Subcutaneous abdominal adipose tissue (tissue), 5 donors: ENCODE results near the gene VGLL4.

Experiments used
- H3K27ac ChIP-seq: one replicate; pipeline ENCODE4 v1.7.0; 2013; ENCODE audit warnings: low read depth, mild to moderate bottlenecking, inconsistent platforms, low read length, moderate library complexity
- H3K27me3 ChIP-seq, 5 donors: one replicate each; pipeline ENCODE4 v1.7.0; 2013; ENCODE audit warnings: low read length in 5 of 5, inconsistent platforms in 1 of 5; ENCODE audit not compliant: control insufficient read depth in 5 of 5, insufficient read depth in 4 of 5
- H3K36me3 ChIP-seq, 5 donors: one replicate each; pipeline ENCODE4 v1.7.0; 2013; ENCODE audit warnings: low read length in 5 of 5; ENCODE audit not compliant: control insufficient read depth in 5 of 5, insufficient read depth in 5 of 5
- H3K4me1 ChIP-seq, 5 donors: one replicate each; pipeline ENCODE4 v1.7.0; 2013; ENCODE audit warnings: low read length in 5 of 5, mild to moderate bottlenecking in 3 of 5, moderate library complexity in 1 of 5; ENCODE audit not compliant: control insufficient read depth in 5 of 5, insufficient read depth in 5 of 5
- H3K4me3 ChIP-seq, 5 donors: one replicate each; pipeline ENCODE4 v1.7.0; 2013; ENCODE audit warnings: low read length in 5 of 5, low read depth in 1 of 5
- H3K9ac ChIP-seq, 5 donors: one replicate each; pipeline ENCODE4 v1.7.0; 2013; ENCODE audit warnings: low read length in 5 of 5, mild to moderate bottlenecking in 4 of 5, moderate library complexity in 3 of 5
- H3K9me3 ChIP-seq, 5 donors: one replicate each; pipeline ENCODE4 v1.7.0; 2013; ENCODE audit warnings: low read length in 5 of 5; ENCODE audit not compliant: control insufficient read depth in 5 of 5
- donor health status: healthy.
- donor health status: healthy.
- donor health status: healthy.
- donor health status: healthy.
- donor health status: healthy.

VGLL4 gene

DNA sequence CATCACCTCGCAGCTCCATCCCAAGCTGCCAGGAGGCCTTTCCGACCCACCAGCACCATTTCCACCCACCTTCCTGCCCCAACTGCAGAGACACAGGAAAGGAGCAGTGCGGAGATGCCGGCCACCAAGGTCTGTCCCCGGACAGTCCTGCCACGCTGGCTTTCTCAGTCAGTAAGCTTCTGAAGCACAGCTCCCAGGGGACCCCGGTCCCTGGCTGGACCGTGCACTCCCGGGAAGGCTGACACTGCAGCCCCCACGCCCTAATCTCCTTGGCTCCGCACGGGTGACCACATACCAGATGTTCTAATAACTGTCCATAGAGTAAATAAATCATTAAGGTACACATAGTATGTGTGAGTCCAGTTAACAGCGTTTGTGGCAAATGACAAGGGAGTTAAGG is 73.5 kb downstream of the VGLL4 start:
- no peaks in the 10 kb centered on the region for H3K9me3 ChIP-seq
- H3K36me3 ChIP-seq = peaks cover 0 to 38% (median 23%) of the 10 kb centered on the region in 5 donors
- H3K27ac ChIP-seq = peak overlapping the region; percentile 40
- no peak overlapping the region for H3K4me3 ChIP-seq
- H3K27me3 ChIP-seq = no peaks in the 10 kb centered on the region
- H3K4me1 ChIP-seq = peaks cover 7 to 35% (median 31%) of the 10 kb centered on the region in 5 donors
- peak overlapping the region in 2 of 5 donors; percentile 22 to 45 for H3K9ac ChIP-seq

DNA sequence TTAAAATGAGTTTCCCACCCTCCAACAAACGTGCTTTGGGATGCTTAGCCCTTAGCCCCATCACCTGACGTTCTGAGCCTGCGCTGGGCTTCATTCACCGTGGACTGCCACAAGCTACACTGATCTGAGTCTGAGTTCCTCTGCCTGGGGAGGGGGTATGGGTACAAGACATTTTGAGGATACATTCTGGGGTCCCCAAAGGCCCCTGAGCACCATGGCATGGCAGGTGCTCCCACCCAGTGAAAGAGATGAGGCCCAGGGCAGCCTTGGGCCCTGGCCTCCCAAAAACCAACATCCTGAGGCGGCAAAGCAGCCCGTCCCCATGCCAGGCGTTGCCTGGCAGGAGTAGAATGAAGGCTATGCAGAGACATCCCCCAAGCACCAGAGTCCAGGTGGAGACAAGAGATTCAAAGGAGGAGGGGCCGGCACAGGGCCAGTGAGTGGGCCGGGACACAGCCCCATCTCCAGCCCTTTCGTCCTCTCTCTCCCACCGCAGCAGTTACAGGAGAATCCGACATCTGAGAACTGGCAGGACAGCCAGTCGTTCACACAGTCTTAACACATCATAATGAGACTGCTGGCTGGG is 74.5 kb downstream of the VGLL4 start:
- Histone ChIP-seq H3K36me3 (peaks cover 0 to 37% (median 23%) of the 10 kb centered on the region in 5 donors), H3K4me3 (peak overlapping the region in 3 of 5 donors; percentile 20 to 52 (median 30)), H3K9ac (peak overlapping the region in 2 of 5 donors; percentile 48 to 59), H3K4me1 (peaks cover 7 to 35% (median 31%) of the 10 kb centered on the region in 5 donors), H3K27ac (peak overlapping the region; percentile 88), H3K9me3 (no peaks in the 10 kb centered on the region), H3K27me3 (no peaks in the 10 kb centered on the region)

DNA sequence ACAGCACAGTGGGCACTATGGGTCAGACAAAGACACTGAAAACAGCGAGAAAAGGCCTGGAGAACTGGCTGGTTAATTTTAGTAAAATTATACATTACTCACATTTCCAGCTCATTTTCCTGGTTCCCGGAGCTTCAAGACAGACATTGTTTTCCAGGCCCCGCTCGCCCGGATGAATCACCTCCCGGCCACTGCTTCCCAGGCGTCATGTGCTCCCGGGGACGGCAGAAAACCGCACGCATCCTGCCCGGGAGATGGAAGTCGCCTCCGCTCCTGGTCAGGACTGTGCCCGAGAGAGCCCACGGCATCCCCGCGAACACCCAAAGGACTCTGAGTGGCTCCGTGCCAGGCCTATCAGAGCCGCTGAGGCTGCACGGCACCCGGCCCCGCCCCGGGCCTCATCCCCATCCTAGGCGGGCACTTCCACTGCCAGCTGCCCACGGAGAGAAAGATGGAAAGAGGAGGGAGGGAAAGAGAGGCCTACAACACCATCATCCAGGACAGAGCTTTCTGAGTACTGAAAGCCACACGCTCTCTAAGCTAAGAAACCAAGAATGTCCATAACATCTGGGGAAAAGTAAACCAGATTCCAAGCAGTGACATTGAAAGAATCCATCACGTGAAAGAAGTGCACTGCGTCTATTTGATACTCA is 75.1 kb downstream of the VGLL4 start:
- Histone ChIP-seq H3K4me3 (peak overlapping the region in 4 of 5 donors; percentile 20 to 52 (median 40)), H3K9me3 (no peaks in the 10 kb centered on the region), H3K4me1 (peaks cover 7 to 35% (median 31%) of the 10 kb centered on the region in 5 donors), H3K27me3 (no peaks in the 10 kb centered on the region), H3K36me3 (peaks cover 0 to 40% (median 29%) of the 10 kb centered on the region in 5 donors), H3K9ac (peak overlapping the region; percentile 52 to 65 (median 60)), H3K27ac (peak overlapping the region; percentile 88)

DNA sequence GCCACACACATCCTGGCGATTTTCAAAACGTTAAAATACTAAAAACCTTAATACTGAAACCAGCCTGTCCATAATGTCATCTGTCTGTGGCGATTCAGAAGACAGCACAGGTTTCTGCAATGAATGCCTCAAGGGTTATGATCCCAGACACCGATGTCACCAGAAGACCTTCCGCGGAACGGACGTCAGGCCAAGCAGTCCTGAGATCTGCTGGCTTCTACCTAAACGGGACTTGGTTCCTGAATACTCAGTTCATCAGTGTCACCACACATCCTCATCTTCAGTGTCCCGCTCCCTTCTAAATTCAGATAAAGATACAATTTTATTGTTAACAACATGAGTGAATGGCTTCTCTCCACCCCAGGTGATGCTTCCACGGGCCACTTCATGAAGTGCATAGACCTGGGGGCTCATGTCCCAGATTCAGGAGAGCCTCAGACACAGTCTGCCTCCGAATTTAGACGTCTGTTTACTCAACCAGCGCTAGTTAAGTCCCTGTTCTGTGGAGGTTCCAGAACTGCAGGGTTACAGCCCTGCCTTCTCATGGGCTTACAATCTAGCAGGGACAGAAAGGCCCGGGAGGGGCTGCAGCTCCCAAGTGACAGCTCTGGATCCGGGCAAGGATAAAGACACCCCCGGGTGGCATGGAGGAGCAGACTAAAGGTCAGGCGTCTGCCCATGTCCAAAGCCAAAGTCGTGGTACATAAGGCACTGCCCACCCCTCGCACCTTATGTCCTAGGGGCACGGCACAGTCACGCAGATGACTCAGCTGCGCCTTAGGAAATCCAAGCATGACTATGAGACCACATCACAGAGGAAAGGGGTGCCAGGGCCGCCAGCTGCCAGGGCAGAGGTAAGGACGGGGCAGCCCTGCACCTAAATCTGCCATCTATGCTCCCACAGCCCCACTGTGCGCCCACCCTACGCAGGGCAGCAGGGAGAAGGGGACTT is 75.9 kb downstream of the VGLL4 start:
- H3K27ac ChIP-seq = peak overlapping the region; percentile 88
- no peaks in the 10 kb centered on the region for H3K27me3 ChIP-seq
- H3K9ac ChIP-seq = peak overlapping the region; percentile 52 to 65 (median 60)
- no peaks in the 10 kb centered on the region for H3K9me3 ChIP-seq
- peaks cover 0 to 45% (median 37%) of the 10 kb centered on the region in 5 donors for H3K36me3 ChIP-seq
- peaks cover 7 to 35% (median 31%) of the 10 kb centered on the region in 5 donors for H3K4me1 ChIP-seq
- peak overlapping the region in 3 of 5 donors; percentile 40 to 52 (median 41) for H3K4me3 ChIP-seq

DNA sequence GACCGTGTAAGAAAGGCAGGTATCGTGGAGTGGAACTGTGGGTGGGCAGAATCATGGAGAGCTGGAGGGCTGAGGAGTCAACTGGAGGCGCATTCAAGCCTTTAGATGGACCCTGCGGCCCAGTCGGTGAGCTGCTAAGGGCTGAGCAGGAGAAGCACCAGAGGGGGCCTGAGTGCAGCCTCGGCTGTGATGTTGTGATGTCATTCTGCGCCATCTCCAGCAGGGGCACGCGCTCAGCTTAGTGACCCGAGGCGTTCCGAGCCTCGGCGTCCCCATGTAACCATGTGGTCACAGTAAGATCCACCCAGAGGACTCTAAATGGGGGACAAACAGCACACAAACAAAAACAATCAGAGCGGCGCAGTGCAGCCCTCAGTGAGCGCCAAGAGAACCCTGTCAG is 76.8 kb downstream of the VGLL4 start:
- peak overlapping the region; percentile 88 for H3K27ac ChIP-seq
- H3K9me3 ChIP-seq = no peaks in the 10 kb centered on the region
- H3K36me3 ChIP-seq = peaks cover 0 to 49% (median 41%) of the 10 kb centered on the region in 5 donors
- peaks cover 7 to 39% (median 31%) of the 10 kb centered on the region in 5 donors for H3K4me1 ChIP-seq
- no peak overlapping the region for H3K9ac ChIP-seq
- H3K4me3 ChIP-seq = no peak overlapping the region
- no peaks in the 10 kb centered on the region for H3K27me3 ChIP-seq

DNA sequence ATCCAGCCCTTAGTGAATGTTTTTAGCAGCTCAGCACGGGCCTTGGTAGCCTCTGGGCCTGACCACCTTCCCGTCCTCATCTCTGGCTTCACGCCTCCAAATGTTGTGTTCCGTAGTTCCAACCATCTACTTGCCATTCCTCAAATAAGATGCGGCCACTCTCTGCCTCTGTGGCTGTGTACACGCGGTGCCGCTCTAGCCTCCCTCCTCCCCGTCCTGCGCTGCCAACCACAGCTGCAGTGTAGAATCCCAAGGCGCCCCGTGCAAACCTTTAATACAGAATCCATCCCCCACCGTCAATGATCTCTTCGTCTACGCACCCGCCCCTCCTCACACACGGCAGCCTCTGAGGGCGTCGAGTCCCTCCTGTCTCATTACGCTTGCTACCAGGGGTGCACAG is 77.2 kb downstream of the VGLL4 start:
- Histone ChIP-seq H3K4me1 (peaks cover 7 to 39% (median 31%) of the 10 kb centered on the region in 5 donors), H3K9me3 (no peaks in the 10 kb centered on the region), H3K27ac (no peak overlapping the region), H3K36me3 (peaks cover 0 to 50% (median 41%) of the 10 kb centered on the region in 5 donors), H3K9ac (no peak overlapping the region), H3K27me3 (no peaks in the 10 kb centered on the region), H3K4me3 (no peak overlapping the region)

DNA sequence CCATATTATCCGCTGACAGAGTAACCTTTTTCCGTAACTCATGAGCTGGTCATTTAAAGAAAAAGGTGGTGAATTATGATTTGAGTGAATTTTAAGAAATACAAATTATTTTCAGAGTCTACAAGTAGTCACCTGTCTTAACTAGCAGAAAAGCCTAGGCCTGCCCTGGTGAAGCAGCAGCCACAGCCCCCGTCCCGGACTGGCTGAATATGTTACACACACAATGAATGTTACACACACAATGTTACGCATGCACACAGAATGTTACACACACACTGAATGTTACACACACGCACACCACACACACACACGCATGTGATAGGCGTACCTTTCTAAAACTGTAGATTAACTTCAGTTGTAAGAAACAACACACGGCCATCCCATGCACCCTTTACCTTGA is 77.8 kb downstream of the VGLL4 start:
- Histone ChIP-seq H3K9me3 (no peaks in the 10 kb centered on the region), H3K36me3 (peaks cover 0 to 54% (median 45%) of the 10 kb centered on the region in 5 donors)

DNA sequence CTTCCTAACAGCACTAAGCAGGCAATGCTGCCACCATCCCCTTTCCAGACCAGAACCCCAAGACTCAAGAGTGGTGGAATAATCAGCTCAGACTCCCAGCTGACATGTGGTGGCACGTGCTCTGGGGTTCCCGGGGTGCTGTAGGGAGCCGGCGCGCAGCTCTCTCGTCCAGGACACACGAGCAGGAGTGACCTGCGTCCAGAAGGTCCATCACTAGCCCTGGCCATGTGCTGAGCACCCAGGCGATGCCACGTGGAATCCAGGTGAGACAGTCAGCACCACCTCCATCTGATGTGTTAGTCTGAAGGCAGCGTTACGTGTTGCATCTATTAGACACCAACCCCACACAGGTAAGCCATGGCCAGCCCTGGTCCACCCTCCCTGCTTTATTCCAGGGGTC is 78.2 kb downstream of the VGLL4 start:
- H3K9me3 ChIP-seq = no peaks in the 10 kb centered on the region
- no peak overlapping the region for H3K4me3 ChIP-seq
- H3K9ac ChIP-seq = no peak overlapping the region
- no peak overlapping the region for H3K27ac ChIP-seq
- no peaks in the 10 kb centered on the region for H3K27me3 ChIP-seq
- H3K36me3 ChIP-seq = peaks cover 0 to 58% (median 45%) of the 10 kb centered on the region in 5 donors
- H3K4me1 ChIP-seq = peaks cover 4 to 37% (median 33%) of the 10 kb centered on the region in 5 donors

More for the DNA sequence above, 77.8 kb downstream of the VGLL4 start:
- H3K27me3 ChIP-seq = no peaks in the 10 kb centered on the region
- peaks cover 7 to 37% (median 33%) of the 10 kb centered on the region in 5 donors for H3K4me1 ChIP-seq
- H3K9ac ChIP-seq = no peak overlapping the region
- H3K4me3 ChIP-seq = no peak overlapping the region
- no peak overlapping the region for H3K27ac ChIP-seq

DNA sequence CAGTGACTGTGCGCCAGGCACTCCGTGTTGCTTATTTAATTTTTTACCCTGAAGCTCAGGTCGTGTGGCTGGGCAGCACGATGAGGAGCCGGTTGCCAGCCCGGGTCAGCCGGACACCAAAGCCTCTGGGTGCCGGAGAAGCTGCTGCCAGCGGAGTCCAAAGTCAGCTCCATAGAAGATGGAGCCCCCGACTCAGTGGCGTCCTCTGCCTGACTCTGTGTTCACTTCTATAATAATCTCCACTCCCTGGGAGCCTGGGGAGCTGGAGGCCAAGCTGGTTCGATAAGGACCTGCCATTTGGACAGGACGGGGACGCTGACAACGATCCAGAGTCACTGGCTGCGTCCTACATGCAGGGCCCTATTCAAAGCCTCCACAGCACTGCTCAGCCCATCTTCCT is 78.6 kb downstream of the VGLL4 start:
- H3K27ac ChIP-seq = no peak overlapping the region
- no peaks in the 10 kb centered on the region for H3K9me3 ChIP-seq
- peaks cover 4 to 37% (median 33%) of the 10 kb centered on the region in 5 donors for H3K4me1 ChIP-seq
- no peak overlapping the region for H3K9ac ChIP-seq
- H3K36me3 ChIP-seq = peaks cover 0 to 62% (median 45%) of the 10 kb centered on the region in 5 donors
- H3K4me3 ChIP-seq = no peak overlapping the region
- H3K27me3 ChIP-seq = no peaks in the 10 kb centered on the region
